Left forelimb (tissue), 1 donor: ENCODE data around the gene PCDHB1.

Source experiments
- DNase-seq: peaks from one replicate; pipeline ENCODE4 v3.0.0-alpha.2; 2018; ENCODE audit warnings: low spot score

Gene PCDHB1

GRCh38 chr5:141050622-141051520 lies at the start of gene PCDHB1:
PCDHB1 (plus strand) TSS chr5:141051374; CDS start chr5:141051471, 97 bp downstream.
- no peak for DNase-seq

- DNase-seq = no peak
Observed at GRCh38 chr5:141001446-141001843, 49.7 kb upstream of the PCDHB1 start.

GRCh38 chr5:141001844-141002604 lies 49.1 kb upstream of the PCDHB1 start:
- no peak for DNase-seq

- DNase-seq = no peak
Observed at GRCh38 chr5:141002605-141002965, 48.6 kb upstream of the PCDHB1 start.

- DNase-seq = no peak
Observed at GRCh38 chr5:141003031-141003430, 48.1 kb upstream of the PCDHB1 start.

GRCh38 chr5:141003791-141004611 lies 47.2 kb upstream of the PCDHB1 start:
- no peak for DNase-seq

GRCh38 chr5:141007791-141008190 lies 43.4 kb upstream of the PCDHB1 start:
- DNase-seq = no peak

GRCh38 chr5:141010047-141010793 lies 41.0 kb upstream of the PCDHB1 start:
- DNase-seq = no peak

- DNase-seq = no peak
Observed at GRCh38 chr5:141017943-141018342, 33.2 kb upstream of the PCDHB1 start.

GRCh38 chr5:141022384-141022783 lies 28.8 kb upstream of the PCDHB1 start:
- DNase-seq = no peak

- no peak for DNase-seq
Observed at GRCh38 chr5:141031006-141031405, 20.2 kb upstream of the PCDHB1 start.

- DNase-seq = no peak
Observed at GRCh38 chr5:141032626-141033025, 18.5 kb upstream of the PCDHB1 start.

- DNase-seq = no peak
Observed at GRCh38 chr5:141039061-141039460, 12.1 kb upstream of the PCDHB1 start.

- DNase-seq = no peak
Observed at GRCh38 chr5:141039517-141039916, 11.7 kb upstream of the PCDHB1 start.

- DNase-seq = no peak
Observed at GRCh38 chr5:141040093-141040770, 10.9 kb upstream of the PCDHB1 start.

GRCh38 chr5:141040771-141041426 lies 10.3 kb upstream of the PCDHB1 start:
- peak; percentile 87 for DNase-seq

- DNase-seq = no peak
Observed at GRCh38 chr5:141041427-141041785, 9.8 kb upstream of the PCDHB1 start.

GRCh38 chr5:141042555-141042954 lies 8.6 kb upstream of the PCDHB1 start:
- DNase-seq = no peak

- DNase-seq = no peak
Observed at GRCh38 chr5:141051521-141051866, 320 bp downstream of the PCDHB1 start.

GRCh38 chr5:141077826-141078225 lies 26.7 kb downstream of the PCDHB1 start:
- no peak for DNase-seq

GRCh38 chr5:141082228-141082627 lies 31.1 kb downstream of the PCDHB1 start:
- DNase-seq = no peak
